PC-3 (cell line): ENCODE data around the gene BPGM. TPM values are rescaled to one million over a fixed set of nuclear protein-coding genes. Genes with fewer than 3 reads are reported as not detected.

ENCODE experiments used
- ATAC-seq: fragments of 200-7000 bp; cut with Tn5 transposase; 2 replicates; pipeline ENCODE4 v1.9.1; 2020; ENCODE audit warnings: mild to moderate bottlenecking, moderate library complexity
- BruUV-seq: library from RNA; stranded (reverse); fragments of 400-500 nt; replicated peaks from 2 replicates; lab custom pipeline; 2021; lab: Mats Ljungman, UMichigan
- CTCF ChIA-PET: fragments of 300-600 bp; sonication (Branson Sonifier 250); formaldehyde crosslinking; loops from one replicate; lab custom pipeline; 2022; ENCODE audit warnings: antibody characterized with exemption; lab: Charles Lee
- POLR2A ChIA-PET: fragments of 300-600 bp; sonication (Branson Sonifier 250); formaldehyde crosslinking; loops from one replicate; lab custom pipeline; 2022; ENCODE audit warnings: antibody characterized with exemption; ENCODE audit not compliant: unreplicated experiment; lab: Charles Lee
- DNase-seq: peaks from one replicate; pipeline ENCODE4 v3.0.0-alpha.2; 2015
- H2AFZ ChIP-seq: fragments of 300-600 bp; sonication (generic); 2 replicates; pipeline ENCODE4 v1.6.0; 2016; ENCODE audit warnings: antibody characterized with exemption, low read length
- H3F3A ChIP-seq: fragments of 300-600 bp; sonication (generic); one replicate; pipeline ENCODE4 v1.6.0; 2017; ENCODE audit warnings: antibody characterized with exemption, low read length, control low read depth, mild to moderate bottlenecking; ENCODE audit not compliant: unreplicated experiment
- H3K27ac ChIP-seq: fragments of 300-600 bp; sonication (generic); 2 replicates; pipeline ENCODE4 v1.5.1; 2016; ENCODE audit warnings: mild to moderate bottlenecking, low read length
- H3K27me3 ChIP-seq: fragments of 300-600 bp; sonication (generic); 2 replicates; pipeline ENCODE4 v1.6.1; 2016; ENCODE audit warnings: low read length, mixed read lengths
- H3K36me3 ChIP-seq: fragments of 300-600 bp; sonication (generic); 2 replicates; pipeline ENCODE4 v1.6.1; 2016; ENCODE audit warnings: low read depth, mixed run types, low read length, mixed read lengths
- H3K4me1 ChIP-seq: fragments of 300-600 bp; sonication (generic); 2 replicates; pipeline ENCODE4 v1.5.1; 2016; ENCODE audit warnings: low read length; ENCODE audit not compliant: insufficient read depth
- H3K4me2 ChIP-seq: fragments of 300-600 bp; sonication (generic); 2 replicates; pipeline ENCODE4 v1.6.0; 2016; ENCODE audit warnings: low read length
- H3K4me3 ChIP-seq: fragments of 300-600 bp; sonication (generic); 2 replicates; pipeline ENCODE4 v1.5.1; 2016; ENCODE audit warnings: mild to moderate bottlenecking, low read length, mixed read lengths
- H3K79me2 ChIP-seq: fragments of 300-600 bp; sonication (generic); 2 replicates; pipeline ENCODE4 v1.6.1; 2017; ENCODE audit warnings: low read length, mixed read lengths
- H3K9ac ChIP-seq: fragments of 300-600 bp; sonication (generic); 2 replicates; pipeline ENCODE4 v1.6.0; 2016; ENCODE audit warnings: mild to moderate bottlenecking, low read length
- H3K9me2 ChIP-seq: fragments of 300-600 bp; sonication (generic); replicated peaks from 2 replicates; pipeline ENCODE4 v1.6.1; 2016; ENCODE audit warnings: mixed run types, low read length, mixed read lengths
- H3K9me3 ChIP-seq: fragments of 300-600 bp; sonication (generic); 2 replicates; pipeline ENCODE4 v1.6.1; 2016; ENCODE audit warnings: low read length, mixed read lengths
- H4K20me1 ChIP-seq: fragments of 300-600 bp; sonication (generic); 2 replicates; pipeline ENCODE4 v1.6.1; 2016; ENCODE audit warnings: low read length, mixed read lengths
- EZH2 ChIP-seq: fragments of 300-600 bp; sonication (generic); IDR thresholded peaks from one replicate; pipeline ENCODE4 v1.6.1; 2017; ENCODE audit warnings: antibody characterized with exemption, mild to moderate bottlenecking, low read length; ENCODE audit not compliant: unreplicated experiment
- EZH2phosphoT487 ChIP-seq: fragments of 300-600 bp; sonication (generic); IDR thresholded peaks from 2 replicates; pipeline ENCODE4 v1.6.1; 2018; ENCODE audit warnings: mild to moderate bottlenecking, antibody characterized with exemption, low read length, borderline replicate concordance
- intact Hi-C: fragments of 100-400 bp; cut with micrococcal nuclease; formaldehyde crosslinking; loops from 2 replicates; pipeline ENCODE4 v1.9.0; 2023
- total RNA-seq: library from RNA; depleted of rRNA; stranded (reverse); fragments of >200 nt; gene quantifications from 2 replicates; pipeline ENCODE4 v1.2.3, GENCODE V29; 2014
- TF ChIP-seq, protein P1 (sequence below): fragments of 300-600 bp; sonication (generic); conservative IDR thresholded peaks from 2 replicates; pipeline ENCODE4 v1.5.1; 2017; ENCODE audit warnings: antibody characterized with exemption, low read depth, mild to moderate bottlenecking, low read length

Gene BPGM
- total RNA-seq, 1 experiment from 2014 or later, result 14.6 TPM

DNA sequence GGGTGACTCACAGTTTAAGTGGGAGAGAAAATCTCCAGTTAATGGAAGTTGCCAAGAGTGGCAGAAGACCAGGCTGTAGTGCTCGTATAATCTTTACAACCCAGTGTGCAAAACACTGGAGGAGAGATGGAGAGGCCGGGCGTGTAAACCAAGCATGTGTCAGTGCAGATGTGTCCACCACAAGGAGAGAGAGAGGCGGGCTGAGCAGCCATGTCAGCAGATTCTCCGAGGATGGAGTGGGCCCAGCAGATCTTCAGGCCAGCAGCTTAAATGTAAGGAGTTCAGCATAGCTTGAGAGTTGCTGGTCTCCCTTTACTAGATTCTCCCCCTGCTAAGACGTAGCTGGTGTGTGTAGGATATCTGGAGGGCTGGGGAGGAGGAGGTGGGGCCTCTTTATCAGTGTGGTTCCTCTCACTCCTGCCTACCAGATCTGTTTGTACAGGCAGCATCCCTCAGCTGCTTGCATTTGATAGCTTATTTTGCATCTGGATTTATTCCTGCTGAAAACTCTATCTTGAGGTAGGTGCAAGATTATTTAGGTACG is 13.7 kb downstream of the BPGM start:
- Histone ChIP-seq H3K27me3 (no peaks in the 10 kb centered on the region), H3K4me3 (no peak overlapping the region), H3F3A (no peaks in the 10 kb centered on the region), H3K9me3 (no peaks in the 10 kb centered on the region), H2AFZ (no peak overlapping the region), H3K79me2 (no peaks in the 10 kb centered on the region), H3K4me1 (no peaks in the 10 kb centered on the region), H3K27ac (no peak overlapping the region), H3K4me2 (no peak overlapping the region), H4K20me1 (no peaks in the 10 kb centered on the region), H3K9me2 (no peaks in the 10 kb centered on the region), H3K36me3 (no peaks in the 10 kb centered on the region), H3K9ac (no peak overlapping the region)
- DNase-seq (no peak), ATAC-seq (no peak)
- BruUV-seq, result no TSS peak
- ChIA-PET CTCF (interaction anchor here (0.6 kb wide), 1 partner anchor 218 kb away, joined by 4 read pairs; no protein-coding TSS in a partner anchor), POLR2A (interaction anchor here (0.6 kb wide), 1 partner anchor 101 kb away, joined by 5 read pairs; no protein-coding TSS in a partner anchor)
- TF ChIP-seq EZH2phosphoT487, result no peak
- TF ChIP-seq, protein P1, sequence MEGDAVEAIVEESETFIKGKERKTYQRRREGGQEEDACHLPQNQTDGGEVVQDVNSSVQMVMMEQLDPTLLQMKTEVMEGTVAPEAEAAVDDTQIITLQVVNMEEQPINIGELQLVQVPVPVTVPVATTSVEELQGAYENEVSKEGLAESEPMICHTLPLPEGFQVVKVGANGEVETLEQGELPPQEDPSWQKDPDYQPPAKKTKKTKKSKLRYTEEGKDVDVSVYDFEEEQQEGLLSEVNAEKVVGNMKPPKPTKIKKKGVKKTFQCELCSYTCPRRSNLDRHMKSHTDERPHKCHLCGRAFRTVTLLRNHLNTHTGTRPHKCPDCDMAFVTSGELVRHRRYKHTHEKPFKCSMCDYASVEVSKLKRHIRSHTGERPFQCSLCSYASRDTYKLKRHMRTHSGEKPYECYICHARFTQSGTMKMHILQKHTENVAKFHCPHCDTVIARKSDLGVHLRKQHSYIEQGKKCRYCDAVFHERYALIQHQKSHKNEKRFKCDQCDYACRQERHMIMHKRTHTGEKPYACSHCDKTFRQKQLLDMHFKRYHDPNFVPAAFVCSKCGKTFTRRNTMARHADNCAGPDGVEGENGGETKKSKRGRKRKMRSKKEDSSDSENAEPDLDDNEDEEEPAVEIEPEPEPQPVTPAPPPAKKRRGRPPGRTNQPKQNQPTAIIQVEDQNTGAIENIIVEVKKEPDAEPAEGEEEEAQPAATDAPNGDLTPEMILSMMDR, result no peak
- TF ChIP-seq EZH2, result no peak
- intact Hi-C loops, result no loop called here

DNA sequence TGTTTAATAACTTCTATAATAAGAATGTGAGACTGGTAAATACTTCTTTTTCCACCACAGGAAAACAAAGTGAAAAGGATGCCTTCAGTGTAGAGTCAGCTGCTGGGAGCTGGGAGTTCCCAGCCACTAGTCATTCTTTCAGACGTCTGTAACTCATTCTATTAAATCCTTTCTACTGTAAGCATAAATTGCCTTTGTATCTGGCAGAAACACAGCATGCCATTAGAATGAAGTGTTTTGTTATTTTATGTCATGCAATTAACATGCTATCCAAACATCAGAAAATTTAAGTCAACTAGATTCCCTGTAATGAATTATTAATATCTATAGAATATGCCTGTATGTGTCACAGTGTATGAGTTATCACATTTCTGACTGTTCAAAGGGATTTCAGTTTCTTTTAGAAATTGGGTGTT is 14.3 kb downstream of the BPGM start:
- no peaks in the 10 kb centered on the region for H4K20me1 ChIP-seq
- intact Hi-C loops, result no loop called here
- no peaks in the 10 kb centered on the region for H3K9me2 ChIP-seq
- no peak for TF ChIP-seq EZH2phosphoT487
- no peak for TF ChIP-seq EZH2
- TF ChIP-seq, protein P1, result no peak
- no peak overlapping the region for H3K27ac ChIP-seq
- no peaks in the 10 kb centered on the region for H3K79me2 ChIP-seq
- no peak overlapping the region for H2AFZ ChIP-seq
- BruUV-seq, result no TSS peak
- H3K4me1 ChIP-seq, result no peaks in the 10 kb centered on the region
- H3K36me3 ChIP-seq, result no peaks in the 10 kb centered on the region
- POLR2A ChIA-PET, result interaction anchor here (0.6 kb wide), 1 partner anchor 101 kb away, joined by 5 read pairs; no protein-coding TSS in a partner anchor
- no peak overlapping the region for H3K4me3 ChIP-seq
- H3K4me2 ChIP-seq, result no peak overlapping the region
- DNase-seq (no peak), ATAC-seq (peak; percentile 48)
- H3K27me3 ChIP-seq, result no peaks in the 10 kb centered on the region
- CTCF ChIA-PET, result interaction anchor here (0.6 kb wide), 1 partner anchor 218 kb away, joined by 4 read pairs; no protein-coding TSS in a partner anchor
- H3K9ac ChIP-seq, result no peak overlapping the region
- H3F3A ChIP-seq, result no peaks in the 10 kb centered on the region
- H3K9me3 ChIP-seq, result no peaks in the 10 kb centered on the region
